ENCODE results near the gene FYTTD1.
A peak's percentile ranks its signal among the peaks of the same experiment; 100 is the strongest.
"Not testable (repeated sequence)": the region's sequence is repeated elsewhere in the genome, so short reads cannot be mapped to it uniquely, and the experiment has no call there.

FYTTD1 gene, protein sequence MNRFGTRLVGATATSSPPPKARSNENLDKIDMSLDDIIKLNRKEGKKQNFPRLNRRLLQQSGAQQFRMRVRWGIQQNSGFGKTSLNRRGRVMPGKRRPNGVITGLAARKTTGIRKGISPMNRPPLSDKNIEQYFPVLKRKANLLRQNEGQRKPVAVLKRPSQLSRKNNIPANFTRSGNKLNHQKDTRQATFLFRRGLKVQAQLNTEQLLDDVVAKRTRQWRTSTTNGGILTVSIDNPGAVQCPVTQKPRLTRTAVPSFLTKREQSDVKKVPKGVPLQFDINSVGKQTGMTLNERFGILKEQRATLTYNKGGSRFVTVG

GRCh38 chr3:197749601-197750395 is at the start of gene FYTTD1:
Gene FYTTD1 (plus strand): TSS chr3:197749883. CDS start chr3:197749972, 89 bp downstream.
- ATAC-seq: peak; percentile 86

GRCh38 chr3:197700095-197700494 is 49.6 kb upstream of the FYTTD1 start:
- DNase-seq (no peak), ATAC-seq (no peak)

More at GRCh38 chr3:197749601-197750395, at the start of gene FYTTD1:
- DNase-seq: peak; percentile 87

DNA sequence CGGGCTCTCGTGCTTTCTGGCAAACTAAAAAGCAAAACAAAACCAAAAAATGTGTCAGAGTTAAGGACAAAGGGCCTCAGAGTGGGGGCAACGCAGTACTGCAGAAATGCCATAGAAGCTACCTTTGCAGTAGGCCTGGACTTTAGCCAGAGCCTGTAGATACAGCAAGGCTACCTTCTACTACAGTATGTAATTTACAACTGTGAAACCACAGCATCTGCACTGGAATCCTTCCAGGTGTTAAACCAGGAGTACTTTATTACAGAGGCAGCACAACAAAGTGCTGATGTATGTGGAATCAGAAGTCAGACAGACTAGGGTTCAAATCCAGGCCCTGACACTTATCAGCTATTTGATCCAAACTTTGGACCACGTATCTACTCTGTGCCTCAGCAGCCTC is 47.8 kb upstream of the FYTTD1 start:
- ATAC-seq: no peak

DNA sequence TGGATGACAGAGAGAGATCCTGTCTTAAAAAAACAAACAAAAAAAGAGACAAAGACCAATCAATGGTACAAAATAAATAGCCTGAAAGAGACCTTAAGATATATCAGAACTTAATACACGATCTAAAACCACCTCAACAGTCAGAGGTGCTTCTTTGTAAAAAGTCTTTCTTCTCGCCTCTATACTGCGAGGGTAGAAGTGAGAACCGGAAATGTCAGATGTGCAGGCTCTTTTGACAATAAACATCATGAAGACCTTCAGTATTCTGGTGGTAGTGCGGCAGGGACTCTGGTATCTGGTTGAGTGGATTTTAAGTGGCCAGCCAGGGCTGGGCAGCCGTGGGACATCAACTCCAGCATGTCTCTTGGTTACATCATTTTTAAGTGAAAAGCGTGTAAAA is 43.0 kb upstream of the FYTTD1 start:
- no peak for ATAC-seq

More for the DNA sequence above, 47.8 kb upstream of the FYTTD1 start:
- no peak for DNase-seq

DNA sequence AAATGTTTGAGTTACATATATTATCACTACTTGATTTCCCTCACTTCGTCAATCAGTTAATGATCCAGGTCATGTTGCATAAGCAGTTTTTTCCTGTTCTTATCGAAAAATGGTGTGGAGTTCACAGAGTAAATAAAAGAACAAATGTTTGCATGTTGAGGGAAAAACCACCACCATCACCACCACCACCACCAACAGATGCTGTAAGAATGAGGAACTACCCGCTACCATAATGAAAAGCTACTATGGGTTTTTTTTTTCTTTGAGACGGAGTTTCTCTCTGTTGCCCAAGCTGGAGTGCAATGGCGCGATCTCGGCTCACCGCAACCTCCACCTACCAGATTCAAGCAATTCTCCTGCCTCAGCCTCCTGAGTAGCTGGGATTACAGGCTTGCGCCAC is 40.5 kb upstream of the FYTTD1 start:
- DNase-seq (no peak), ATAC-seq (no peak)

More for the DNA sequence above, 43.0 kb upstream of the FYTTD1 start:
- no peak for DNase-seq

- not testable (repeated sequence) for ATAC-seq, DNase-seq
Measured at GRCh38 chr3:197710965-197711364, 38.7 kb upstream of the FYTTD1 start.

DNA sequence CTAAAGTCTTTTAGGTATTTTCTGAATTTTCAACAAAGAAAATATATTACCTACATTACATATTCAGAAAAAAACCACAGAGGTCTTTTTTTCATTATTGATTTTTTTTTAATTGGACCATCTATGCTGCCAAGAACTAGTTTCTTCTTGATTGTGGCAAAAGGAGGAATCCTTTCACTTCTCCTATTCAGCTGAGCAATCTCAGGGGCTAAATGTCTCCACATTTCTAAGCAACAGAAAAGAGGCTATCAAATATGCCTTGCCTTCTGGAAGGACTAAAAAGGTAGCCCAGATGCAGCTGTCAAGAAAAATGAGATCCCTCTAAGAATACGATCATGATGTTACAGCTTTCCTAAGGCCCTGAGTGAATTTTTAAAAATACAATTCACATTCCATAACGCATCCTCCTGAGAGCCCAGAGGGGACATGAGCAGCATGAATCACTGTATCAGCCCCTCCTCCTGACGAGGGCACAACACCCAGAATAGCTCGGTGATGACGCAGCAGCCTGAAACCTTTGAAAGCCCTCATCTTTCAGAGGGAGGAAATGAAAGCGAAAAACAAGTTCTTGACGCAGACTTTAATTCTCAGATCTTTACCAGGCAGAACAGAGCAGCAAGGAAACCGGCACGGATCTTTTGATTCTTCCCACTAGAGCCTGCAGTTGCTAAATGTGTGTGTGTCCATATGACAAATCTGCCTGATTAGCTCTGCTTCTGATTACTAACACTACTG is 37.5 kb upstream of the FYTTD1 start:
- DNase-seq (peak; percentile 85), ATAC-seq (peak; percentile 98)

DNA sequence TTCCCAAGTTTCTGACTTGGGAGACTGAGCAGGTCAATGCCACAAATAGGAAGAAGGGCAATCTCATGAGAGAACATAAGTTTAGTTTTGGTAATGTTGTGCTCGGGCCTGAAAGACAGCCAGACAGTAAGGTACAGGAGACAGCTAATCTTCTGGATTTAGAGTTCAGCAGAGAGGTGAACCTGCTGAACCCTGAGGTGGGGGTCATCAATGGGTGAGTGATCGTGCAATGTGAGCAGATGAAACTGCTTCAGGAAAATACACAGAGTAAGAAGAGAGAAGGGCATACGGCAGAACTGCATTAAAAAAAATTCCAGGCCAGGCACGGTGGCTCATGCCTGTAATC is 36.2 kb upstream of the FYTTD1 start:
- DNase-seq (no peak), ATAC-seq (no peak)

GRCh38 chr3:197714251-197714650 is 35.4 kb upstream of the FYTTD1 start:
- ATAC-seq: no peak

GRCh38 chr3:197718891-197719290 is 30.8 kb upstream of the FYTTD1 start:
- DNase-seq (no peak), ATAC-seq (no peak)

More at GRCh38 chr3:197714251-197714650, 35.4 kb upstream of the FYTTD1 start:
- DNase-seq: no peak

- ATAC-seq: no peak
- no peak for DNase-seq
Measured at GRCh38 chr3:197720694-197721093, 29.0 kb upstream of the FYTTD1 start.

DNA sequence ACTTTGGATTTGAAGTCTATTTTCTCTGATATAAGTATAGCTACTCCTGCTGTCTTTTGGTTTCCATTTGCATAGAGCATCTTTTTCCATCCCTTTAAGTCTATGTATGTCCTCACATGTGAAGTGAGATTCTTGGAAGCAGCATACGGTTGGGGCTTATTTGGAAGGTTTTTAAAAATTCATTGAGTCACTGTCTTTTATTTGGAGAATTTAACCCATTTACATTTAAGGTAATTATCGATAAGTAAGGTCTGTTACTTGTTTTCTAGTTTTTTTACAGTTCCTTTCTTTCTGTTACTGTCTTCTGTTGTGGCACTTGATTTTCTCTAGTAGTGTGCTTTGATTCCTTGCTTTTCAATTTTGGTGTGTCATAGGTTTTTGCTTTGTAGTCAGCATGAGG is 26.9 kb upstream of the FYTTD1 start:
- no peak for ATAC-seq
- no peak for DNase-seq

- not testable (repeated sequence) for DNase-seq
Measured at GRCh38 chr3:197727878-197728277, 21.8 kb upstream of the FYTTD1 start.

GRCh38 chr3:197728487-197728886 is 21.2 kb upstream of the FYTTD1 start:
- DNase-seq: no peak
- no peak for ATAC-seq

More at GRCh38 chr3:197727878-197728277, 21.8 kb upstream of the FYTTD1 start:
- peak; percentile 43 for ATAC-seq

GRCh38 chr3:197730200-197730599 is 19.5 kb upstream of the FYTTD1 start:
- DNase-seq (no peak), ATAC-seq (peak; percentile 41)

GRCh38 chr3:197730770-197731169 is 18.9 kb upstream of the FYTTD1 start:
- ATAC-seq, DNase-seq: not testable (repeated sequence)

- DNase-seq: not testable (repeated sequence)
Measured at GRCh38 chr3:197731483-197731882, 18.2 kb upstream of the FYTTD1 start.

DNA sequence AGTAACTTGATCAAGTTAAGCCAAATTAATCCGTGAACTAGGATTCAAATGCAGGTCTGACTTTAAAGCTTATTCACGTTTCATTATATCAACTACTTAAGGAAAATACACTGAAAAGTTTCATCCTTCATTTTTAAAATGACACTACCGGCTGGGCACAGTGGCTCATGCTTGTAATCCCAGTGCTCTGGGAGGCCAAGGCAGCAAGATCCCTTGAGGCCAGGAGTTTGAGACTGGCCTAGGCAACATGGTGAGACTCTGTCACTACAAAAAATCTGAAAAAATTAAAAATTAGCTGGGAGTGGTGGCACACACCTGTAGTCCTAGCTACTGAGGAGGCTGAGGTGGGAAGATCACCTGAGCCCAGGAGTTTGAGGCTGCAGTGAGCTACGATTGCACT is 16.6 kb upstream of the FYTTD1 start:
- ATAC-seq (no peak), DNase-seq (no peak)

More at GRCh38 chr3:197731483-197731882, 18.2 kb upstream of the FYTTD1 start:
- not testable (repeated sequence) for ATAC-seq

DNA sequence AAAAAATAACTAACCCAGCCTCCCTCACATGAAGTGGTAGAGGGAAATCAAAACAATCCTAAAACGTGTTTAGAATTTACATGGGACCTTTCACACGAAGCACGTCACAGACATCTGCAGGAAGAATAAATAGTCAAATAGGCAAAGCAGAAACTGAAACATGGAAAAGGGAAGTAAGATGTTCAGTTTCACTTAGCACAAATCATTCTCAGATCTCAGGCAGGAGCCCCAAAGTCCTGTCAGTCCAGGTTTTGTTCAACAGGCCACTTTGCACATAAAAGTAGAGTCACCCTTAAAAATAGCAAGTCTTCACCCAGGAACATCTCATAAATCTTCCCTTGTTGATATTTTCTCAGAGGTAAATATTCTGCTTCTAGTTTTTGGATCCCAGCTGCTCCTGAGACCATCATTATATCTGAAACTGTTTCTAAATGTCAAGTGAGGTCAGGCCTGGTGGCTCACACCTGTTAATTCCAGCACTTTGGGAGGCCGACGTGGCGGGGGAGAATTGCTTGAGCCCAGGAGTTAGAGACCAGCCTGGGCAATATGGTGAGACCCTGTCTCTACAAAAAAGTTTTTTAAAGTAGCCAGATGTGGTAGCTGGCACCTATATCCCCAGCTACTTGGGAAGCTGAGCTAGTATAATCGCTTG is 14.9 kb upstream of the FYTTD1 start:
- DNase-seq (no peak), ATAC-seq (no peak)

- peak; percentile 29 for ATAC-seq
- peak; percentile 63 for DNase-seq
Measured at GRCh38 chr3:197736010-197736490, 13.6 kb upstream of the FYTTD1 start.

- ATAC-seq: peak; percentile 98
Measured at GRCh38 chr3:197736491-197737318, 13.0 kb upstream of the FYTTD1 start, which contains the start of gene RUBCN. Gene RUBCN (minus strand): TSS chr3:197736904. CDS start chr3:197736719, 185 bp downstream.

More at GRCh38 chr3:197736491-197737318, 13.0 kb upstream of the FYTTD1 start, which contains the start of gene RUBCN:
- DNase-seq: peak; percentile 96
